Forelimb muscle (tissue), 1 donor: ENCODE results near the gene NQO2. TPM values are rescaled to one million over a fixed set of nuclear protein-coding genes. Genes with fewer than 3 reads are reported as not detected.

Experiments
- DNase-seq: peaks from one replicate; pipeline ENCODE4 v3.0.0-alpha.2; 2013; ENCODE audit warnings: low read depth
- polyA plus RNA-seq: library from polyadenylated mRNA; unstranded; fragments of 120-200 nt; gene quantifications from one replicate; pipeline ENCODE4 v1.2.1, GENCODE V29; 2013; ENCODE audit not compliant: insufficient read length

The NQO2 gene
- 15.5 TPM for polyA plus RNA-seq

- DNase-seq, result no peak
Measured at GRCh38 chr6:2999618-3000557, at the start of gene NQO2. TSS of gene NQO2 (plus strand) at chr6:2999894. CDS start at chr6:3006553, 6,659 bp downstream.

- no peak for DNase-seq
Measured at GRCh38 chr6:2950713-2951112, 49.0 kb upstream of the NQO2 start.

- DNase-seq, result no peak
Measured at GRCh38 chr6:2951728-2952127, 48.0 kb upstream of the NQO2 start.

GRCh38 chr6:2952557-2953095 is 47.1 kb upstream of the NQO2 start:
- no peak for DNase-seq

GRCh38 chr6:2953098-2953497 is 46.6 kb upstream of the NQO2 start:
- no peak for DNase-seq

GRCh38 chr6:2956930-2957685 is 42.6 kb upstream of the NQO2 start:
- no peak for DNase-seq

GRCh38 chr6:2957696-2958330 is 41.9 kb upstream of the NQO2 start:
- no peak for DNase-seq

- DNase-seq, result no peak
Measured at GRCh38 chr6:2958331-2958711, 41.4 kb upstream of the NQO2 start.

- no peak for DNase-seq
Measured at GRCh38 chr6:2958776-2959175, 40.9 kb upstream of the NQO2 start.

GRCh38 chr6:2959909-2960719 is 39.6 kb upstream of the NQO2 start:
- DNase-seq, result no peak

- no peak for DNase-seq
Measured at GRCh38 chr6:2960935-2961334, 38.8 kb upstream of the NQO2 start.

GRCh38 chr6:2961506-2961905 is 38.2 kb upstream of the NQO2 start:
- DNase-seq, result no peak

GRCh38 chr6:2962004-2962403 is 37.7 kb upstream of the NQO2 start:
- DNase-seq, result no peak

GRCh38 chr6:2962636-2963035 is 37.1 kb upstream of the NQO2 start:
- DNase-seq, result no peak

- no peak for DNase-seq
Measured at GRCh38 chr6:2963756-2964155, 35.9 kb upstream of the NQO2 start.

- no peak for DNase-seq
Measured at GRCh38 chr6:2964793-2965505, 34.7 kb upstream of the NQO2 start.

GRCh38 chr6:2966347-2966746 is 33.3 kb upstream of the NQO2 start:
- no peak for DNase-seq

GRCh38 chr6:2967936-2968335 is 31.8 kb upstream of the NQO2 start:
- DNase-seq, result no peak

GRCh38 chr6:2968600-2969135 is 31.0 kb upstream of the NQO2 start:
- DNase-seq, result no peak

GRCh38 chr6:2969549-2969948 is 30.1 kb upstream of the NQO2 start:
- no peak for DNase-seq
